DOHH2 (cell line): ENCODE data around the gene HMCES.
A peak's percentile ranks its signal among the peaks of the same experiment; 100 is the strongest.

Experiments
- H3F3A ChIP-seq: fragments of 200-600 bp; sonication (generic), shearing (Covaris generic); 2 replicates; pipeline ENCODE4 v1.6.0; 2016; ENCODE audit warnings: antibody characterized with exemption, mild to moderate bottlenecking; ENCODE audit not compliant: control insufficient read depth, insufficient read depth
- H3K27ac ChIP-seq: fragments of 200-600 bp; sonication (generic); 2 replicates; pipeline ENCODE4 v1.5.1; 2014; ENCODE audit warnings: low read depth, mild to moderate bottlenecking, low read length, moderate library complexity
- H3K27me3 ChIP-seq: fragments of 200-600 bp; sonication (generic); 2 replicates; pipeline ENCODE4 v1.6.1; 2014; ENCODE audit warnings: mild to moderate bottlenecking, low read length, mixed read lengths; ENCODE audit not compliant: control insufficient read depth
- H3K36me3 ChIP-seq: fragments of 200-600 bp; sonication (generic); 2 replicates; pipeline ENCODE4 v1.6.1; 2014; ENCODE audit warnings: mild to moderate bottlenecking, low read length, moderate library complexity, mixed read lengths; ENCODE audit not compliant: control insufficient read depth
- H3K4me1 ChIP-seq: fragments of 200-600 bp; sonication (generic); 2 replicates; pipeline ENCODE4 v1.6.1; 2014; ENCODE audit warnings: mild to moderate bottlenecking, low read length, mixed read lengths; ENCODE audit not compliant: control insufficient read depth
- H3K4me2 ChIP-seq: fragments of 200-600 bp; sonication (generic); 2 replicates; pipeline ENCODE4 v1.6.0; 2014; ENCODE audit warnings: mild to moderate bottlenecking, low read length, moderate library complexity
- H3K4me3 ChIP-seq: fragments of 200-600 bp; sonication (generic); 2 replicates; pipeline ENCODE4 v1.5.1; 2014; ENCODE audit warnings: mild to moderate bottlenecking, low read length, mixed read lengths
- H3K79me2 ChIP-seq: fragments of 200-600 bp; sonication (generic); 2 replicates; pipeline ENCODE4 v1.6.1; 2014; ENCODE audit warnings: mild to moderate bottlenecking, low read length, mixed read lengths; ENCODE audit not compliant: control insufficient read depth
- H3K9me2 ChIP-seq: fragments of 200-600 bp; sonication (generic); replicated peaks from 2 replicates; pipeline ENCODE4 v1.6.1; 2014; ENCODE audit warnings: mild to moderate bottlenecking, low read length, mixed read lengths; ENCODE audit not compliant: control insufficient read depth
- H3K9me3 ChIP-seq: fragments of 200-600 bp; sonication (generic); 2 replicates; pipeline ENCODE4 v1.6.1; 2014; ENCODE audit warnings: antibody characterized with exemption, low read length, mixed read lengths; ENCODE audit not compliant: control insufficient read depth, insufficient read depth
- H4K20me1 ChIP-seq: fragments of 200-600 bp; sonication (generic); 2 replicates; pipeline ENCODE4 v1.6.0; 2014; ENCODE audit warnings: low read depth, mild to moderate bottlenecking, antibody characterized with exemption, low read length, moderate library complexity; ENCODE audit not compliant: control insufficient read depth, insufficient read depth
- CTCF ChIP-seq: fragments of 200-600 bp; sonication (generic); IDR thresholded peaks from one replicate; pipeline ENCODE4 v1.5.1; 2014; ENCODE audit warnings: antibody characterized with exemption, mild to moderate bottlenecking, low read depth, low read length; ENCODE audit not compliant: poor library complexity, severe bottlenecking
- EZH2phosphoT487 ChIP-seq: fragments of 200-600 bp; sonication (generic); IDR thresholded peaks from 2 replicates; pipeline ENCODE4 v1.6.1; 2017; ENCODE audit warnings: borderline replicate concordance, mild to moderate bottlenecking, antibody characterized with exemption, low read length, moderate library complexity, mixed read lengths

Gene HMCES

GRCh38 chr3:129349791-129350190, 71.1 kb downstream of the HMCES start:
- Histone ChIP-seq H3K9me3 (no peaks in the 10 kb centered on the region), H3K79me2 (no peaks in the 10 kb centered on the region), H3F3A (no peaks in the 10 kb centered on the region), H3K4me2 (no peak overlapping the region), H3K4me3 (no peak overlapping the region), H3K4me1 (no peaks in the 10 kb centered on the region), H3K9me2 (no peaks in the 10 kb centered on the region), H4K20me1 (no peaks in the 10 kb centered on the region), H3K27me3 (peaks cover 14% of the 10 kb centered on the region), H3K27ac (no peak overlapping the region), H3K36me3 (no peaks in the 10 kb centered on the region)
- no peak for TF ChIP-seq EZH2phosphoT487
- no peak for TF ChIP-seq CTCF

GRCh38 chr3:129352045-129352444, 73.4 kb downstream of the HMCES start:
- Histone ChIP-seq H3F3A (no peaks in the 10 kb centered on the region), H3K36me3 (no peaks in the 10 kb centered on the region), H3K4me3 (no peak overlapping the region), H3K4me1 (no peaks in the 10 kb centered on the region), H4K20me1 (no peaks in the 10 kb centered on the region), H3K27ac (no peak overlapping the region), H3K4me2 (no peak overlapping the region), H3K9me3 (no peaks in the 10 kb centered on the region), H3K27me3 (no peaks in the 10 kb centered on the region; the same call in 1 of the 2 replicates), H3K9me2 (no peaks in the 10 kb centered on the region), H3K79me2 (no peaks in the 10 kb centered on the region)
- TF ChIP-seq EZH2phosphoT487 (no peak), CTCF (peak; percentile 47)

GRCh38 chr3:129352650-129353588, 74.2 kb downstream of the HMCES start:
- Histone ChIP-seq H3K4me1 (no peaks in the 10 kb centered on the region), H4K20me1 (no peaks in the 10 kb centered on the region), H3K27ac (no peak overlapping the region), H3K9me3 (no peaks in the 10 kb centered on the region), H3K4me3 (no peak overlapping the region), H3K27me3 (no peaks in the 10 kb centered on the region; the same call in 1 of the 2 replicates), H3K36me3 (no peaks in the 10 kb centered on the region), H3K79me2 (no peaks in the 10 kb centered on the region), H3F3A (no peaks in the 10 kb centered on the region), H3K9me2 (no peaks in the 10 kb centered on the region), H3K4me2 (no peak overlapping the region)
- TF ChIP-seq EZH2phosphoT487 (no peak), CTCF (no peak)
